Left ventricle myocardium superior (tissue), 1 donor: ENCODE data around the gene BBS12. TPM values are rescaled to one million over a fixed set of nuclear protein-coding genes. Genes with fewer than 3 reads are reported as not detected.
"Not testable (repeated sequence)": the region's sequence is repeated elsewhere in the genome, so short reads cannot be mapped to it uniquely, and the experiment has no call there.

Source experiments
- ATAC-seq: fragments of 200-7000 bp; cut with Tn5 transposase; one replicate; pipeline ENCODE4 v1.9.1; 2020; ENCODE audit warnings: mild to moderate bottlenecking, moderate library complexity
- DNase-seq: peaks from one replicate; pipeline ENCODE4 v3.0.0-alpha.2; 2020
- intact Hi-C: fragments of 100-400 bp; cut with micrococcal nuclease; formaldehyde crosslinking; loops from one replicate; pipeline ENCODE4 v1.11.0; 2022
- total RNA-seq: library from RNA; stranded (reverse); fragmentation: NEBNext Ultra II Directional; extraction: Animal tissue kit (Norgen Biotek cat#: 25700); gene quantifications from one replicate; pipeline ENCODE4 v1.2.1, GENCODE V29; 2021
- donor health status: DM: no; HTN: yes; CAD: no; lungs with severe emphysema.

BBS12 gene
- total RNA-seq, 1 donor from 2014 or later: 5.5 TPM

- intact Hi-C loops: no loop called here
- DNase-seq (peak; percentile 77), ATAC-seq (peak; percentile 100)
These were observed 51.1 kb downstream of the BBS12 start for GRCh38 chr4:122783301-122784215.

GRCh38 chr4:122784261-122784660 lies 51.8 kb downstream of the BBS12 start:
- DNase-seq: no peak
- peak; percentile 20 for ATAC-seq
- intact Hi-C loops: no loop called here

GRCh38 chr4:122785099-122785498 lies 52.6 kb downstream of the BBS12 start:
- DNase-seq: no peak
- no peak for ATAC-seq
- intact Hi-C loops: no loop called here

- ATAC-seq, DNase-seq, intact Hi-C loops: not testable (repeated sequence)
These were observed 53.8 kb downstream of the BBS12 start for GRCh38 chr4:122786296-122786695.

- DNase-seq, intact Hi-C loops, ATAC-seq: not testable (repeated sequence)
These were observed 54.4 kb downstream of the BBS12 start for GRCh38 chr4:122786920-122787319.

- ATAC-seq (no peak), DNase-seq (no peak)
- intact Hi-C loops: no loop called here
These were observed 55.4 kb downstream of the BBS12 start for GRCh38 chr4:122787940-122788339.

GRCh38 chr4:122788935-122789334 lies 56.4 kb downstream of the BBS12 start:
- no peak for DNase-seq
- intact Hi-C loops: no loop called here
- no peak for ATAC-seq

- no peak for ATAC-seq
- intact Hi-C loops: no loop called here
- DNase-seq: no peak
These were observed 61.3 kb downstream of the BBS12 start for GRCh38 chr4:122793811-122794210.

Other genes starting within 250 kb of the BBS12 start
- not detected for gene IL21, start 111.6 kb upstream of the BBS12 start, total RNA-seq
- gene FGF2, start 94.1 kb downstream of the BBS12 start, total RNA-seq: 5.2 TPM
- gene NUDT6, start 189.9 kb downstream of the BBS12 start, total RNA-seq: 11.9 TPM